Heart left ventricle (tissue), 13 donors: Measurements from ENCODE around the gene DHH.

ENCODE experiments used
- CTCF ChIP-seq, 12 donors: fragments of 200-600 bp; sonication (generic) in 4 of 12; IDR thresholded peaks; one replicate each; pipeline versions ENCODE4 v1.5.0 to v1.8.0; 2018 to 2022; ENCODE audit warnings: antibody characterized with exemption in 12 of 12, mild to moderate bottlenecking in 5 of 12
- POLR2A ChIP-seq, 2 donors: fragments of 450-650 bp; IDR thresholded peaks; one replicate each; pipeline ENCODE4 v1.6.1; 2017; ENCODE audit warnings: antibody characterized with exemption in 2 of 2, mild to moderate bottlenecking in 2 of 2, moderate library complexity in 2 of 2
- donor health status: ischemic (EF 13 %, LVEDD 7.1; RV severe dilation, severe dysfunction).
- donor health status: DM: no; HTN: yes; CAD: no.
- donor health status: DM: no; HTN: no; CAD: no.
- donor health status: ischemic (EF 25% LVEDD 6.9; RV normal size, moderate dysfunction).
- donor health status: ischemic (EF 25% LVEDD 5.7; RV mildly dilated, moderate dysfunction).
- donor health status: ischemic (EF 35%, LVEDD 5.7; RV mildly dilated, moderate dysfunction).
- donor health status: nonischemic (EF 11% LVEDD 7.7; RV severe dilation, severe dysfunction).
- donor health status: DM: yes; HTN: yes; CAD: no.
- donor health status: PGD.
- donor health status: ischemic (EF 29% LVEDD 5.4; RV normal size, mild dysfunction).
- donor health status: nonischemic (EF 23%, LVEDD 6.1; RV moderate dilation, normal function).

GRCh38 chr12:49051777-49052438 is 42.7 kb downstream of the DHH start:
- TF ChIP-seq CTCF (IDR thresholded peaks at IDR 0.05): no peak
- no peak for TF ChIP-seq POLR2A (IDR thresholded peaks at IDR 0.05)
